ENCODE data around the gene CYP4A11. TPM values are rescaled to one million over a fixed set of nuclear protein-coding genes. Genes with fewer than 3 reads are reported as not detected.
"Not testable (repeated sequence)": the region's sequence is repeated elsewhere in the genome, so short reads cannot be mapped to it uniquely, and the experiment has no call there.

The CYP4A11 gene
- total RNA-seq, 1 experiment from 2014 or later: not detected

DNA sequence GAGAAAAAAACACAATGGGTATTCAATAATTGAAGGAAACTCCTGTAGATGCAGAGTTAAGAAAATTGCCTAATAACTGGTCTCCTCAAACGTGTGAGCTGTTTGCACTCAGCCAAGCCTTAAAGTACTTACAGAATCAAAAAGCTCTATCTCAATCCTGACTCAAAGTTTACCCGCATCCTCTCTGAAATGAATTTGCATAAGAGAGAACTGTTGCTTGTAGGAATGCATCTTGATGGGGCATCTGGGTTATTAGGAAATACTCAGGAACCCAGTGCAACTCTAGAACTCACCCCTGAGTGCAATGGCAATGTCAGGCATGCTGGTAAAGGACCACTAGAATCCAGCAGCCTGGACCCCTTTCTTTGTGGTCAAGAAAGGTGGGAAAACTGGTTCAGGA, 12.6 kb upstream of the CYP4A11 start:
- not testable (repeated sequence) for H3K27ac Mint-ChIP-seq; H3K23me2 ChIP-seq (ENCODE audit: insufficient read length, low read depth, low read length, poor library complexity, severe bottlenecking); H2AK5ac ChIP-seq (ENCODE audit: insufficient read length, low read length); H2BK20ac ChIP-seq (ENCODE audit: low read depth, low read length, poor library complexity, severe bottlenecking); H3K27me3 ChIP-seq (ENCODE audit: insufficient read depth, low read length); H3K14ac ChIP-seq (ENCODE audit: insufficient read depth, low read length); H3K4ac ChIP-seq (ENCODE audit: low read depth, low read length); H4K91ac ChIP-seq (ENCODE audit: insufficient read length, low read depth, low read length); H3K56ac ChIP-seq (ENCODE audit: insufficient read length, low read depth, low read length); H4K5ac ChIP-seq (ENCODE audit: insufficient read length, low read depth, low read length); H3K27ac ChIP-seq (ENCODE audit: insufficient read length, low read depth, low read length); H2AFZ ChIP-seq (ENCODE audit: low read length); H3K4me3 Mint-ChIP-seq; H3K4me1 ChIP-seq (ENCODE audit: insufficient read depth, low read length); H3K9me3 ChIP-seq (ENCODE audit: control insufficient read depth, low read depth, low read length); H3K23ac ChIP-seq (ENCODE audit: insufficient read length, low read depth, low read length); H2BK12ac ChIP-seq (ENCODE audit: insufficient read length, low read depth, low read length); H3K4me2 ChIP-seq (ENCODE audit: insufficient read depth, insufficient read length, low read length); H3K79me1 ChIP-seq (ENCODE audit: insufficient read depth, low read depth, low read length, poor library complexity, severe bottlenecking); DNase-seq; H3K9ac ChIP-seq (ENCODE audit: extremely low read depth, insufficient read length, low read length); H3K79me2 ChIP-seq (ENCODE audit: insufficient read depth, low read length); H3K27me3 Mint-ChIP-seq (ENCODE audit: low read depth); H3K4me1 Mint-ChIP-seq; H2BK5ac ChIP-seq (ENCODE audit: insufficient read length, low read length); H3K36me3 Mint-ChIP-seq (ENCODE audit: insufficient read depth in 1 of 3, low read depth in 3 of 3); H2BK15ac ChIP-seq (ENCODE audit: low read depth, low read length); H4K8ac ChIP-seq (replicated peaks; ENCODE audit: insufficient read length, low read depth, low read length); H4K20me1 ChIP-seq (ENCODE audit: control insufficient read depth, insufficient read depth, insufficient read length); H2BK120ac ChIP-seq (ENCODE audit: low read depth, low read length, poor library complexity, severe bottlenecking); H3K18ac ChIP-seq (ENCODE audit: insufficient read length, low read depth, low read length); H3T11ph ChIP-seq (ENCODE audit: low read length)
- WGBS (ENCODE audit: extremely low coverage, insufficient read length, low lambda C conversion rate): no CpG with 5 or more reads among the region's 2 CpGs
- peaks cover 7 to 11% of the 10 kb centered on the region in 2 experiments for H3K9me3 Mint-ChIP-seq

DNA sequence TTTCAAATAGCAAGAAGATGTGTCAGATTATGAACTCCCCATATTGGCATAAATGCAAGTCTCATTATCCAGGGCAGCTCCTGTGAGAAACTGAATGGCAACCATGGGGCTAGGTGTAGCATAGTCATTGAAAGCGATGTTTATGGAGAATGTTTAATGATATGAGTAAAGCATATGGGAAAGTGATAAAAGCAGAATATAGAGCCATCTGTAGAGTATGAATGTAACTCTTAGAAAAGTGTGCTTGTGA, 8.1 kb upstream of the CYP4A11 start:
- not testable (repeated sequence) for H3K27ac Mint-ChIP-seq; H3K56ac ChIP-seq (ENCODE audit: insufficient read length, low read depth, low read length)

More for the DNA sequence above, 8.1 kb upstream of the CYP4A11 start:
- not testable (repeated sequence) for H3K23ac ChIP-seq (ENCODE audit: insufficient read length, low read depth, low read length); H3K36me3 Mint-ChIP-seq (ENCODE audit: insufficient read depth in 1 of 3, low read depth in 3 of 3); H2AK5ac ChIP-seq (ENCODE audit: insufficient read length, low read length); DNase-seq; H3K23me2 ChIP-seq (ENCODE audit: insufficient read length, low read depth, low read length, poor library complexity, severe bottlenecking); H3K14ac ChIP-seq (ENCODE audit: insufficient read depth, low read length); H3K4me3 Mint-ChIP-seq; H3K27me3 Mint-ChIP-seq (ENCODE audit: low read depth); H2BK5ac ChIP-seq (ENCODE audit: insufficient read length, low read length); H3K9ac ChIP-seq (ENCODE audit: extremely low read depth, insufficient read length, low read length); H3K79me1 ChIP-seq (ENCODE audit: insufficient read depth, low read depth, low read length, poor library complexity, severe bottlenecking); H4K8ac ChIP-seq (replicated peaks; ENCODE audit: insufficient read length, low read depth, low read length); H3K18ac ChIP-seq (ENCODE audit: insufficient read length, low read depth, low read length); H3K4me1 ChIP-seq (ENCODE audit: insufficient read depth, low read length); H4K20me1 ChIP-seq (ENCODE audit: control insufficient read depth, insufficient read depth, insufficient read length); H3K4me2 ChIP-seq (ENCODE audit: insufficient read depth, insufficient read length, low read length); H4K91ac ChIP-seq (ENCODE audit: insufficient read length, low read depth, low read length); H3K4ac ChIP-seq (ENCODE audit: low read depth, low read length); H2BK15ac ChIP-seq (ENCODE audit: low read depth, low read length); H3K27ac ChIP-seq (ENCODE audit: insufficient read length, low read depth, low read length); H3K9me3 Mint-ChIP-seq; H4K5ac ChIP-seq (ENCODE audit: insufficient read length, low read depth, low read length); H2BK20ac ChIP-seq (ENCODE audit: low read depth, low read length, poor library complexity, severe bottlenecking); H3T11ph ChIP-seq (ENCODE audit: low read length); H2BK12ac ChIP-seq (ENCODE audit: insufficient read length, low read depth, low read length); H2AFZ ChIP-seq (ENCODE audit: low read length); H3K9me3 ChIP-seq (ENCODE audit: control insufficient read depth, low read depth, low read length); H2BK120ac ChIP-seq (ENCODE audit: low read depth, low read length, poor library complexity, severe bottlenecking); H3K27me3 ChIP-seq (ENCODE audit: insufficient read depth, low read length); H3K79me2 ChIP-seq (ENCODE audit: insufficient read depth, low read length)
- peaks cover 26 to 28% of the 10 kb centered on the region in 2 experiments for H3K4me1 Mint-ChIP-seq
- WGBS (ENCODE audit: extremely low coverage, insufficient read length, low lambda C conversion rate): no CpG with 5 or more reads among the region's 1 CpG
